Activated T-cell treated with anti-CD3 and anti-CD28 coated beads for 48 hours (primary cell): Measurements from ENCODE around the gene ATP11C.
"Not testable (repeated sequence)": the region's sequence is repeated elsewhere in the genome, so short reads cannot be mapped to it uniquely, and the experiment has no call there.

Experiments used
- DNase-seq: peaks from one replicate; pipeline ENCODE4 v3.0.0-alpha.2; 2020; ENCODE audit warnings: low read depth

The ATP11C gene

DNA sequence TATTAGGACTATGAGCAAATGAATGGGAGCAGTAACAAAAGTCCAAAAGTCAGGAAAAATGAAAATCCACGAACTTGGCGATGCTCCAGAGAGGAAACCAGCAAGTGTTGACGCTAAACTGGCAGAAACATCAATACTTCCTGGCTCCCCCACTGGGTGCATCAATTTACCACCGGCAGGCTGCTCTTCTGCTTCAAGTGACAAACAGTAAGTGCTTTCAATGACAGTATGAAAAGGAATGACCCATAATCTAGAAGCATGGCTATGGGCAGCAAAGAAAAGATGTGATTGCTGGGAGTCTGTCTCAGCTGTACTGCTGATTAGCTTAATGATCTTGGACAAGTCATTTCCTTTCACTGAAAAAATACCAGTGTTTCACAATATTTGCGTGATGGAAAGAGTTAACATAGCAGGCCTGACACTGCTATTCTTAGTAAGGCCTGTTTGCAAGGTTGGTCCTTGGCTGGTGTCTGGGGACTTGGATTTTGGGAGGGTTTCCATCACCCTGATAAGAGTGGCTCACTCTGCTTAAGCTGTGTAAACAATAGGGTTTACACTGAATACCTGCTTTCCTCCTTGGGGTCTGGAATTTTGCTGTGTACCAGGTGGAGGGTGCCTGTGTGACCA lies 8.7 kb downstream of the ATP11C start:
- no peak for DNase-seq

DNA sequence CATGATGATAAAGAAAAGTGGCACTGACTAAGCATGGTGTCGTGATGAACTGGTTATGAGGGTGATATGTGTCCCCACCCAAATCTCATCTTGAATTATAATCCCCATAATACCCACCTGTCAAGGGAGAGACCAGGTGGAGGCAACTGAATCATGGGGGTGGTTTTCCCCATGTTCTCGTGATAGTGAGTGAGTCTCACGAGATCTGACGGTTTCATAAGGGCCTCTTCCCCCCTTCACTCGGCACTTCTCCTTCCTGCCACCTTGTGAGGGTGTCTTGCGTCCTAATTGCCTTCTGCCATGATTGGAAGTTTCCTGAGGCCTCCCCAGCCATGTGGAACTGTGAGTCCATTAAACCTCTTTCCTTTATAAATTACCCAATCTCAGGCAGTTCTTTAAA lies 11.7 kb downstream of the ATP11C start:
- not testable (repeated sequence) for DNase-seq

DNA sequence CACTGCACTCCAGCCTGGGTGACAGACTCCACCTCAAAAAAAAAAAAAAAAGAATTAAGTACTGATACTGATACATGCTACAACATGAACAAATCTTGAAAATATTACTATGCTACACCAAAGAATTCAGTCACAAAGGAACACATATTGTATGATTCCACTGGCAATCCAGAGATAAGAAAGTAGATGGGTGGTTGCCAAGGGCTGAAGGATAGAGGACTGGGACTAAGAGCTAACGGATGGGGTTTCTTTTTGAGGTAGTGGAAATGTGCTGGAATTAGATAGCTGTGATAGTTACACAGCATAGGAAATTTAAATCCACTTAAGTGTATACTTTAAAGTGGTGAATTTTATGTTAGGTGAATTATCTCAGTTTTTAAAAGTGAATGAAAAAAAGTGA lies 12.5 kb downstream of the ATP11C start:
- DNase-seq = no peak

DNA sequence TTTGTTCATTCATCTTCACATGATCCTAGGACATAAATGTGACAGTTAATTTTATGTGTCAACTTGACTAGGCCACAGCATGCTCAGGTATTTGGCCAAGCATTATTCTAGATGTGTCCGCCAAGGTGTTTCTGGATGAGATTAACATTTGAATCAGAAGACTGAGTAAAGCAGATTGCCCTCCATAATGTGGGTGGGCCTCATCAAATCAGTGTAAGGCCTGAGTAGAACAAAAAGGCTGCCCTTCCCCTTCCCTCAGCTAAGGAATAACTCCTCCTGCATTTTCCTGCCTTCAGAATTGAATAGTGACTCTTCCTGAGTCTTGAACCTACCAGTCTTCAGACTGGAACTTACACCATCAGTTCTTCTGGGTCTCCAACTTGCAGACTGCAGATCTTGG lies 18.4 kb downstream of the ATP11C start:
- DNase-seq = no peak

DNA sequence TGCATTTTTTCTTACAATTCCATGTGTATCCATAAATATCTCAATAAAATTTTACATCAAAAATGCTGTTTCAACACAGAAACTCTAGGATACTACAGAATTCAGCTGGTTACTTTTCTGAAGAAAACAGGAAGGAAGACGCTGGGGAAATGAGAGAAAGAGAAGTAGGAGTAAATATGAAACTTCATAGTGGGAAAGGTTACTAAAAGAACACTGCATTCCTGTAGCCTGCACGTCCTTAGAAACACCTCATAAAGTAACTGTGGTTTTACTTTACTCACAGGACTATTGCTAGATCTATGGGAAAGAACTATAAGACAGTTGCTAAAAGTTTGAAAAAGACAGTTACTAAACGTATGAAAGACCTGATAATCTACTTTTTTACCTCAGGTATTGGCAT lies 23.1 kb downstream of the ATP11C start:
- no peak for DNase-seq

DNA sequence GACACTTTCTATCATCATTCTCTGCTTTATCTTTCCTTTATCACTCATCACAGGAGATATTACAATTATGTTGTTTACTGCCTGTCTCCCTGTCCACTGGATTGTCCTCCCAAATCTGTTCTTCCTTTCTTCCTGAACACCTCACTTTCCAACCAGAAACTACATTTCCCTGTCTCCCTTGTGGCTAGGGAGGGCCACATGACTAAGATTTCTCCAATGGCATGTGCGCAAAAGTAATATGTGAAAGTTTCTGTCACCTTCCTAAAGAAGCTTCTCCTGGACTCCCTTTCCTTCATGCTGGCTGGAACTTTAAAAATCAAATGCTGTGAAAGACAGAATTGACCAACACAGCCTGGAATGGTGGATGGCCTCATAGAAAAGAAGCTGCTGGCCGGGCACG lies 25.8 kb downstream of the ATP11C start:
- no peak for DNase-seq

DNA sequence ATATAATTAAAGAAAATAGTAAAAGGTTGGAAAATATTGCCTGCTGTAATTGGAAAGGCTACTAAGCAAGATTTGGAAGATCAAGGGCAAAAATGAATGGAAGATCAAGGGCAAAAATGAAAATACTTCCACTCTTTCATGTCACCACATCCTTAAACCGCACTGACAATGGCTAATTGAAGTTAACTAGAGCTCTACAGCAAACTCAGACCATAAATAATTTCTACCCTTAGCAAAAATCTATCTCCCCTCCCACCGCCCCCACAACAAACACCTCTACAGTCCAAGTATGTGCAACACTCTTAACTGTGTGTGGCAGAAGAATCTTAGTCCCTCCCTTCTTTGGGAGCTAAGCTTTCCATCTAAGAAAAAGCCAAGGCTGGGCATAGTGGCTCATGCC lies 27.1 kb downstream of the ATP11C start:
- DNase-seq = no peak

DNA sequence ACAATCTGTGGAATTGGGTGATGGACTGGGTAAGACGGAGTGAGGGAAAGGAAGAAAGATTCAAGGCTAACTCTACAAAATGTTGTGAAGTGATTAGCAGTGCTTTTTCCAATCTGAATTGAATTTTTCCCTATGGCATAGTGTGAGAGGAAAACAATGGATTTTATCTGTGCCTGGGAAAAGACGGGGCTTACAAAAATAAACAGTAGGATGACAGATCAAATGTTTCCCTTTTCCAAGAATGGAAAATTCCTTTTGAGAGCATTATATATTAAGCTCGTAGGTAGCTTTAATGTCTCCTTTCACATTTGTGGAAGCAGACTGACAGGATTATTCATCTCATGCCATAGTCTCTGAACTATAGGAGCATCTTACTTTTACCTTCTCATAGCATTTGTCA lies 27.8 kb downstream of the ATP11C start:
- no peak for DNase-seq

DNA sequence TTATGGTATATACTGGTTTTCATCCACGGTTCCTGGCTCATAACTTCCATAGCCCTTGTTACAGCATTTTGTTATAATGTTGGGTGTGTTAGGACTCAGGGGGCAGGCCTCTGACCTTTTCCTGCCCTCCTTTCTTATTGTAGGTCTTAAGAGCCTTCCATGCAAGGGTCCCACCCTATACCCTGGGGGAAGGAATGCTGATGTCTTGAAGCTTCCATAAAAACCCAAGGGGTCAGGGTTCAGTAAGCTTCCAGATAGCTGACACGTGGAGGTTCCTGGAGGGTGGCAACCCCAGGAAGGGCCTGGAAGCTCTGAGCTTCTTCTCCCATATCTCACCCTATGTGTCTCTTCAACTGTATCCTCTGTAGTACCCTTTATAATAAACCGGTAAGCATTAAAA lies 29.6 kb downstream of the ATP11C start:
- no peak for DNase-seq

DNA sequence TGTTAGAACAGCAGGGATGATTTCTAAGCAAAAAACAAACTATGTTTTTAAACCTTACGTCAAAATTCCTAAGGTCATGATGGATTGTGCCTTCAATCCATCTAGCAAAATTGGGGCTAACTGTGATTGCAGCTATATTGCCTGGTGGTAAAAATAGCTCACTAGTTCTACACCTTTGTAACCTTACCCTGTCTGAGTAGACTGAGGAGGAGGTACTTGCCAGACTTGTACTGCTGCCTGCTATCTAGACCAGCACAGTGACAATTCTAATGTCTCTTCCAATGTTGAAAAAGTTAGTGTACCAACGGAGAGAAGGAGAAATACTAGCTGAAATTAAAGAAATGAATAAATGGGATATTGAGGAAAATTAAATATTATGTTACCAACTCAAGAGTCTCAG lies 30.3 kb downstream of the ATP11C start:
- no peak for DNase-seq

DNA sequence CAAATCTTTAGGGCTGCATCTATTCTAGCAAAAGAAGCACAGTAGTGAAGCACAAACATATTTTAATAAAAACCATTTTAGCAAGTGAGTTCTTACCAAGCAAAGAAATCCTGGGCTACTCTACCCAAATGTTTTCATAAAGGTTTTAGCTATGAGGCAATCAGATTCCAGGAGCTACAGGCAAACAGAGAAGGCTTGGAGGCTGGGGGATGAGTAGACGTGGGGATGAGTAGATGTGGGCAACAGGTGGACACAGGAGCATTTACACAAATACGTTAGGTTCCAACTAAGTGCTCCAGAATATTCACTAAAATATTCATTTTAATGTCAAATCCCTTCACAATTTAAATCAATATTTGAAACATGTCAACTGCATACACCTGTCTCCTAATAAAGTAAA lies 34.5 kb downstream of the ATP11C start:
- no peak for DNase-seq

DNA sequence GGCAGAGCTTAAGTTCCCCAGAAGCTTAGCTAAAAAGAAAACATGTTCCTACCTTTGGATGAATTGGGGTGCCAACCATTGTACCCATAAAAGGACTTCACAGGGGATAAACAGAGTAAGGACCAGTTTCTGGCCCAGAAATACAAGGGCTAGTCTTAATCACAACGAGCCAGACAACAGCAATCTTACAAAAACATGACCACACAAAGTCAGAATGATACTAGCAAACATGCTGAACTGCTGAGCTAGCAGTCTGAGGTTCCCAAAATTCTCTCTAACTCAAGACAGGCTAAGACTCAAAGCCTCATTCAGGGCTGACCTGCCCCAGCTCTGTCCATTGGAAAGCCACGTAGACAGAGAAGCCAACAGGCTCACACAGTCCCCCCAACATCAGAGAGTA lies 40.3 kb downstream of the ATP11C start:
- no peak for DNase-seq

DNA sequence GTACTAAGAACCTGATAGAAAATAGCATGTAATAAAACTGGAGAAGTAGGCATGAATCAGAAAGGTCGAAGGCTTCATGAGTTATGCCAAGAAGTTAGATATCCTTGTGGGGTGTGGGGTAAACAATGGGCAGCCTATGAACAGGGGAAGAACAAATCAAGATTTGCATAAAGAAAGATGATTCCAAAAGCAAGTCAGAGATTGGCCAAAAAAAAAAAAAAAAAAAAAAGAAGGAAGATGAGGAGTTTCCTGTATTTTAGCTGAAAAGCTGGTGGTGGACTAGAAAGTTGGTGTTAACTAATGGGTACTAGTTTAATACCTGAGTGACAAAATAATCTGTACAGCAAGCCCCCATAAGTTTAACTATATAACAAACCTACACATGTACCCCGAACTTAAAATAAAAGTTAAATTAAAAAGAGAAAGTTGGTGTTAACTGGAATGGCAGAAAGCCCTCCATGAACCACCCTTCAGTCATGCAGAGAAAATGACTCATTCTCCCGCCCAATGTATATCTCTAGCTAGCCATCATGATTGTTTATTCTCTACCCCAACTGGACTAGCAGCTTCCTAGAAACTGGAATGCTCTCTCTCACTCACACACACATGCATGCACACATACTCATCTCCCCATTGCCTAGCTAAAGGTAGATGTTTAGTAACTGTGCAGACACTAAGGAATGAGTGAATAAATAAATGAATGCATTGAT lies 41.7 kb downstream of the ATP11C start:
- DNase-seq = no peak

DNA sequence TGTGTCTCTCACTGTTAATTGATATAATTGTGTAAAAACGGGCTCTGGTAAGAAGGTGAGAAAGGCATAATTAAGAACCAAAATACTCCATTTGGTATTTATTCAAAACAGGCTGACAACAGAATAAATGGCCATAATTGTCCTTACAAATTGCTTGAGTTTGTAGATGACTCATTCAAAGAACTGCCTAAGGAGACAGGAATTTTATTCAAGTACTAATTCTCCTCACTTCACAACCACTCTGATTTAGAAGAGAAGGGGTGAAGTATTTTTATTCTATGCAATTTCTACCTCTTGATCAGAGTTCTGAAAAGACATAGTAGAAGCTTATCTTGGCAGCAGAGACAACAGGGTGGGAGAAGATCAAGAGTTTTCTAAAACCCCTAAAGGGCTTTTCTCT lies 43.1 kb downstream of the ATP11C start:
- DNase-seq = no peak

DNA sequence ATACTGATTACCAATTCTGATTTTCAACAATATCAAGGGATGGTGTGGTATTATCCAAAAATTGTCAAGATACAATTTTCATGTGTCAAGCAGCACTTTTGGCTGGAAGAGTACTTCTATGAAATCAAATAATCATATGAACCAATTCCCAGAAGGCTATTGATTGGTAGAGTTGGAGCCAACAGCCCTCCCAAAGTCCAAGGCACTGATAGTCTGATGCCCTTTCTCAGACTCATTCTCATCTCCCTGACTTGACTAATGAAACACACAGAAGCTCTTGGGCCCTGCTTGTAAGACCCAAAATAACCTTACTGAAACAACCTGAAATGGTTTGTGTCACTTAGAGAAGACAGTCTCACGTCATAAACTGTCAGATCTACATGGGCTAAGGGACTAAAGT lies 48.9 kb downstream of the ATP11C start:
- no peak for DNase-seq

DNA sequence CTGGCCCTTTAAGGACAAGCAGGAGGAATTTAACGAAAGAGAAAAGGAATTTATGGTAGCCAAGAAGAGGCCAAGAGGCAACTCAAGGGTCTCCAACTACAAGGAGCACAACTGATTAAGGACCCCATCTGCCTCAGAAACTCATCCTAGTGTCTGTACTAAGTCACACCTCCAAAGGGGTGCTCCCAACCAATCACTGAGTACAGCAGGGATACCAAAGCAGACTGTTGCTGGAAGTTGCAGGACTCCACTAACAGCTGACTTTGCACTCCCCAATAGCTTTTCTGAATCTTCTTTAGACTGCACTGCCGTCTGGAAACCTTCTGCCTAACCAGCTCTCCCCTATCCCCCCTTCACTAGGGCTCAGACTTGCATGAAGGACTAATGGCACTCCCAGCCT lies 50.6 kb downstream of the ATP11C start:
- DNase-seq = no peak

DNA sequence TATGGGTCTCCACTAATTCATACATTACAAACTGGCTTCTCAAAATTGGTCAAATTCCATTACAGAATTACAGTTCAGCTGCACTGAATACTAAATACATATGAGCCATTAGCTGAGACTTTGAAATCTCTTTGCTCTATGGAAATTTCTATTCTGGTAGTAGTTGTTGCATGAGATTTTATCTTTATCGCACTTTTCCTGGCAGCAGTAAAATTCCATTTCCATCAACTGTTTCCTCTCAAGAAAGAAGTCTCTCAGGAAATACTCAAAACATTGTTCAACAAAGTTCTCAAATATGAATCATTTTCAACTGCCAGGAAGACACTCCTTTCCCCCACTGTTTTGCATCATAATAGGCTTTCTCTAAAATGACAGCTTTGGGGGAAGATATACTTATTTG lies 51.3 kb downstream of the ATP11C start:
- no peak for DNase-seq

DNA sequence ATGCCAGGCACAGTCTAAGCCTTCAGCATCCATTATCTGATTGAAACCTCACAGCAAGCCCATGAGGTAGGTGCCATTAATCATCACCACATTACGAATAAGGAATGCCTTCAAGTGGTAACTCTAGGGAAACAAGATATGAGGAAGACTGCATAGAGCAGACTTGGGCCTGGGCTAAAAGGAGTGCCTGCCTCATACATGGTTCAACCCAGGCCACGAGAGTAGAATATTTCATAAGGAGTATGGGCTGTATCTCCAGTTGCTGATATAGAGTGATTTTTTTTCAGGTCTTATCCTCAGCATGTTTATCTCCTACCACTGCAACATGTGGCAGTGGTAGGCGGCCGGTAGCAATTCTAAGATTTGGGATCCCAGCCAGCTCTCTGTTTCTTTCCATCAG lies 51.7 kb downstream of the ATP11C start:
- DNase-seq = no peak

DNA sequence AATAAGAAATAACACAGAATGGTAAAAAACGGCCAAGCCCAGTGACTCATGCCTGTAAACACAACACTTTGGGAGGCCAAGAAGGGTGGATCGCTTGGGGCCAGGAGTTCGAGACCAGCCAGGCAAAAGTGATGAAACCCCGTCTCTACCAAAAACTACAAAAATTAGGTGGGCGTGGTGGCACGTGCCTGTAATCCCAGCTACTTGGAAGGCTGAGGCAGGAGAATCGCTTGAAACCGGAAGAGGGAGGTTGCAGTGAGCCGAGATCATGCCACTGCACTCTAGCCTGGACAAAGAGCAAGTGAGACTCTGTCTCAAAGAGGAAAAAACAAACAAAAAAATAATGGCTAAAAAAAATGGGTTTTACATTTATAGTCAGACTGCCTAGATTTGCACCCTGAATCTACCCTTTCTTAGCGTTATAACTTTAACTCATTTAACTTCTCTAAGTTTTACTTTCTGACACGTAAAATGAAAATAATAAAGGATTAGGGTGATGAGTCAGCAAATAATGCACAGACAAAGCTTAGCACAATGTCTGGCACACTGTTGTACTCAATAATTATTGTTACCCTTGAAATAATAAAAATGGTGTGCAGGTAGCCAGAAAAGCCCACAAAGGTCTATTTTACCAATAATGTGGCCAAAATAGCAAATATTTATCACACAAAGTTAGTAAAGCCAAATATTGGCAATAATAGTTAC lies 55.0 kb downstream of the ATP11C start:
- DNase-seq = no peak

DNA sequence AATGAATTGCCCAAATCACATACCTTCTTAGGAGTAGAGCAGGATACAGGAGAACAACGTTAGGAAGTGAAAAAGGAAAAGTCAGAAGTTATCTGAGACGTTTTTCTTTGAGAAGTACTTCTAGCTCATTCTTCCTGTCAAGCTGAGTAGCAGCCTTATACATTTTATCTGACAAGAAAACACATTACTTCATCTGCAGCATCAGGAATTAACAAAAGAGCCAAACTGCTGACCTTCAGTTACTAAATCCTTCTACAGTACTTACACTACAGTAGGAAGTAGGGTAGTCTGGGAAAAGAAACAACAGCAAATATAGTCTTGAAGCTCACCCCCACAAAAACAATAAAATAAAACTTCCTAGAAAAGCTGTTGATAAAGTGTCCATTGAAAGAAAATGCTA lies 57.0 kb downstream of the ATP11C start:
- no peak for DNase-seq

DNA sequence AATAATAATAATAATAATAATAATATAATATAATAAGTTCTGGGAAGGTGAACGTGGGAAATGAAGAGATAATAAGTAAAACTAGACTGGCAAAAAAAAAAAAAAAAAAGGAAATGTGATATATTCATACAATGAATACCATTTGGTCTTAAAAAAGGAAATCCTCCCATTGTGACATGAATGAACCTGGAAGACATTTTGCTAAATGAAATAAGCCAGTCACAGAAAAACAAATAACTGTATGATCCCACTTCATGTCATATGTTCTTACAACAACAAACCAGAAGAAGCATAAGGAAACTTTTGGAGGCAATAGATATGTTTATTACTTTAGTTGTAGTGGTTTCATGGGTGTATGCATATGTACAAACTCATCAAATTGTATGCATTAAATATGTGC lies 63.1 kb downstream of the ATP11C start:
- no peak for DNase-seq

DNA sequence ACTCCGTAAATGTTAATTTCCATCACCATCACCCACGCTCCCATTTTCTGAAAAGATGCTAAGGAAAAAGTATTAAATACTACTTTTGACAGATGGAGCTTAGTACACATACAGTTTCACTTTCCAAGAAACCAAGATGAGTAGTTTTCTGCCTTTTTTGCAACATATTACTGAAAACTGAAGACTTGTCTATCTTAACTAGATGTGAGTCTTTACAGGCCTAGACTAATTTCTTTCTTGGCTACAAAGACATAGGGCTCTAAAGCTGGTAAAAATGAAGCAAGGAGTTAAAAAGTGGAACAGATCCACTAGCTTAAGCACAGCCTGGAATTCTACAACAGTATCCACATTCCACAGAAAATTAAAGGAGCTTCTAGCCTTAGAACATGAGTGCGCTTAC lies 68.2 kb downstream of the ATP11C start:
- no peak for DNase-seq

DNA sequence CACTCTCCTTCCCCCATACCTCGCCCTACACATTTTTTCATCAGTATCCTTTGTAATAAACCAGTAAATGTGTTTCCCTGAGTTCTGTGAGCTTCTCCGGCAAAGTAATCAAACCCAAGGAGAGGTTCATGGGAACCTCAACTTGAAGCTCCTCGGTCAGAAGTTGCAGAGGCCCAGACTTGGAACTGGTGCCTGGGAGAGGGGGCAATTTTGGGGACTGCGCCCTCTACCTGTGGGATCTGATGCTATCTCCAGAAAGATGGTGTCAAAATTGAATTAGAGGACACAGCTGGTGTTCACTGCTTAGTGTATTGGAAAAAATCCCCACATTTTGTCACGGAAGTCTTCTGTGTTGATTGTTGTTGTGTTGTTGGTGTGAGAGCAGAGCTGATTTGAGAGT lies 70.6 kb downstream of the ATP11C start:
- no peak for DNase-seq

DNA sequence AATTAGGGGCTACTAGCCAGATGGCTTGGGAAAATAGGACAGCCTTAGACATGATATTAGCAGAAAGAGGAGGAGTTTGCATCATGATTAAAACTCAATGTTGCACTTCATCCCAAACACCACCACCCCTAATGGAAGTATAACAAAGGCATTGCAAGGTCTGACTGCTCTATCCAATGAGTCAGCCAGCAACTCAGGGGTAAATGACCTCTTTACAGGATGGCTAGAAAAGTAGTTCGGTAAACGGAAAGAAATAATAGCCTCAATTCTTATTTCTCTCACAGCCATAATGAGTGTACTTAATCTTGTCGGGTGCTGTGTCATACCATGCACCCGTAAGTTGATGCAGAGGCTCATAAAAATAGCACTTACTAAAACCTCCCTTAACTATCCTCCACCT lies 76.0 kb downstream of the ATP11C start:
- not testable (repeated sequence) for DNase-seq
